Measurements from ENCODE around the gene LY6G6D.

Gene LY6G6D

GRCh38 chr6:31720196-31720770 lies 5.1 kb downstream of the LY6G6D start:
- no peak for DNase-seq

GRCh38 chr6:31721351-31722020 lies 6.3 kb downstream of the LY6G6D start, which contains the start of gene LY6G6C:
Gene LY6G6C, minus strand, starts transcription at chr6:31721746. Its CDS starts 67 bp downstream, at chr6:31721679.
- DNase-seq, result no peak

GRCh38 chr6:31722173-31722572 lies 7.0 kb downstream of the LY6G6D start:
- no peak for DNase-seq

GRCh38 chr6:31723245-31723979 lies 8.3 kb downstream of the LY6G6D start, which contains the start of gene MPIG6B:
Gene MPIG6B, plus strand, starts transcription at chr6:31723373. Its CDS starts 11 bp downstream, at chr6:31723384.
- DNase-seq, result no peak

- no peak for DNase-seq
These were observed 9.0 kb downstream of the LY6G6D start for GRCh38 chr6:31723980-31724691.

- peak; percentile 84 to 96 for DNase-seq
These were observed 10.6 kb downstream of the LY6G6D start for GRCh38 chr6:31725502-31726350.

- peak; percentile 78 to 85 for DNase-seq
These were observed 12.0 kb downstream of the LY6G6D start for GRCh38 chr6:31727034-31727716.

- no peak for DNase-seq
These were observed 12.8 kb downstream of the LY6G6D start for GRCh38 chr6:31727717-31728671.

- no peak for DNase-seq
These were observed 13.8 kb downstream of the LY6G6D start, which contains the start of gene DDAH2 for GRCh38 chr6:31728767-31729514. Gene DDAH2, minus strand, starts transcription at chr6:31729299. Its CDS starts 138 bp downstream, at chr6:31729161.

- peak; percentile 83 to 89 for DNase-seq
These were observed 14.4 kb downstream of the LY6G6D start for GRCh38 chr6:31729515-31729978.

- DNase-seq, result peak; percentile 62 to 77
These were observed 15.0 kb downstream of the LY6G6D start for GRCh38 chr6:31729979-31730630.

- DNase-seq, result no peak
These were observed 15.5 kb downstream of the LY6G6D start for GRCh38 chr6:31730631-31731086.

GRCh38 chr6:31732029-31732428 lies 16.9 kb downstream of the LY6G6D start:
- DNase-seq, result no peak

- no peak for DNase-seq
These were observed 18.6 kb downstream of the LY6G6D start for GRCh38 chr6:31733734-31734133.

- no peak for DNase-seq
These were observed 19.2 kb downstream of the LY6G6D start for GRCh38 chr6:31734247-31734820.

- peak; percentile 75 to 76 for DNase-seq
These were observed 19.8 kb downstream of the LY6G6D start for GRCh38 chr6:31734821-31735406.

GRCh38 chr6:31736021-31736767 lies 21.0 kb downstream of the LY6G6D start, which contains the start of gene CLIC1:
Gene CLIC1, minus strand, starts transcription at chr6:31736530. Its CDS starts 230 bp downstream, at chr6:31736300.
- DNase-seq, result peak; percentile 78 to 88

Data from inflammatory macrophage treated with lipopolysaccharide for 1 hour (primary cell).